ENCODE results near the gene IRF6. TPM values are rescaled to one million over a fixed set of nuclear protein-coding genes. Genes with fewer than 3 reads are reported as not detected.

IRF6 gene
- total and polyA plus RNA-seq, 2 donors (not counting 1 experiment from before 2014, with no cell fraction given), result 0.18 to 1.1 TPM

DNA sequence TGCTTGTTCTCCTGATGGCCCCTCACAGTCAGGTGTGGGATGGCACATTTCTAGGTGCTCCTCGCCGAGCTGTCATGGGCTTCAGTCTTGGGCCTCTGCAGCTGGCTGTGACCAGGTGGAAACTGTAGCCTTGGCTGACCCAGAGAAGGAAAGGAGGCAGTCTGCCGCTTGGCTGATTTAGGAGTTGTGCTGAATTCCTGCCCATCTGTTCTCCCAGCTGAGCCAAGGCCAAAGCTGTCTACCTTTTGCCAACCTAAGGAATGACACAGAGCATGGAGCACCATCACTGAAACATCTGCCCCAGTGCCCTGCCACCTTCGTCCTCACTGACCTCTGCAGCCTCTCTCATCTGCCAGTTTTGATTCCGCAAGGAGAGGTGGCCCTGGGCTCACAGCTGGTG, 49.7 kb upstream of the IRF6 start:
- WGBS (ENCODE audit: insufficient coverage), result 98% methylated on average over 4 of the region's 5 CpGs
- H2AFZ ChIP-seq (ENCODE audit: insufficient read depth, low read depth, low read length, poor library complexity, severe bottlenecking), result no peak overlapping the region
- Mint-ChIP-seq H3K27me3 (no peaks in the 10 kb centered on the region), H3K27ac (no peak overlapping the region), H3K9me3 (ENCODE audit: insufficient read depth) (no peaks in the 10 kb centered on the region), H3K4me3 (no peak overlapping the region), H3K4me1 (peaks cover under 1% of the 10 kb centered on the region)
- ChIA-PET CTCF (interaction anchor here (1.2 to 1.4 kb wide), 2 partner anchors 16 to 24 kb away, joined by 3 to 6 read pairs; no protein-coding TSS in a partner anchor), POLR2A (no interaction called here)
- H3K4me3 ChIP-seq (ENCODE audit: control extremely low read depth in 1 of 5, extremely low read depth in 1 of 5, insufficient read depth in 1 of 5, low read depth in 2 of 5, low read length in 4 of 5), result no peak overlapping the region
- no peaks in the 10 kb centered on the region for H3K79me2 ChIP-seq (ENCODE audit: control insufficient read depth, insufficient read depth, low read length)
- intact Hi-C loops (cut with micrococcal nuclease), result no loop called here
- peaks cover 0 to 4% (median 0%) of the 10 kb centered on the region in 3 donors for H3K9me3 ChIP-seq (ENCODE audit: control extremely low read depth in 1 of 3, control insufficient read depth in 2 of 3, insufficient read depth in 1 of 3, low read length in 2 of 3)
- H3K4me2 ChIP-seq (replicated peaks; ENCODE audit: low read depth, low read length, poor library complexity, severe bottlenecking), result no peak overlapping the region
- H3K4me1 ChIP-seq (ENCODE audit: control insufficient read depth in 2 of 2, insufficient read depth in 2 of 2, low read length in 2 of 2), result no peaks in the 10 kb centered on the region
- no peak for TF ChIP-seq EZH2 (IDR thresholded peaks at IDR 0.05; ENCODE audit: borderline replicate concordance, insufficient read depth, low read depth, low read length, poor library complexity, severe bottlenecking)
- TF ChIP-seq, protein P1, sequence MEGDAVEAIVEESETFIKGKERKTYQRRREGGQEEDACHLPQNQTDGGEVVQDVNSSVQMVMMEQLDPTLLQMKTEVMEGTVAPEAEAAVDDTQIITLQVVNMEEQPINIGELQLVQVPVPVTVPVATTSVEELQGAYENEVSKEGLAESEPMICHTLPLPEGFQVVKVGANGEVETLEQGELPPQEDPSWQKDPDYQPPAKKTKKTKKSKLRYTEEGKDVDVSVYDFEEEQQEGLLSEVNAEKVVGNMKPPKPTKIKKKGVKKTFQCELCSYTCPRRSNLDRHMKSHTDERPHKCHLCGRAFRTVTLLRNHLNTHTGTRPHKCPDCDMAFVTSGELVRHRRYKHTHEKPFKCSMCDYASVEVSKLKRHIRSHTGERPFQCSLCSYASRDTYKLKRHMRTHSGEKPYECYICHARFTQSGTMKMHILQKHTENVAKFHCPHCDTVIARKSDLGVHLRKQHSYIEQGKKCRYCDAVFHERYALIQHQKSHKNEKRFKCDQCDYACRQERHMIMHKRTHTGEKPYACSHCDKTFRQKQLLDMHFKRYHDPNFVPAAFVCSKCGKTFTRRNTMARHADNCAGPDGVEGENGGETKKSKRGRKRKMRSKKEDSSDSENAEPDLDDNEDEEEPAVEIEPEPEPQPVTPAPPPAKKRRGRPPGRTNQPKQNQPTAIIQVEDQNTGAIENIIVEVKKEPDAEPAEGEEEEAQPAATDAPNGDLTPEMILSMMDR (IDR thresholded peaks at IDR 0.05), result no peak
- no peak overlapping the region for H3K9ac ChIP-seq (ENCODE audit: low read length)
- H3K36me3 ChIP-seq (replicated peaks in 1 of 2; ENCODE audit: control extremely low read depth in 1 of 2, control insufficient read depth in 1 of 2, extremely low read depth in 1 of 2, insufficient read depth in 2 of 2, low read length in 1 of 2), result peaks cover 11 to 49% of the 10 kb centered on the region in 2 experiments
- H4K20me1 ChIP-seq (ENCODE audit: control insufficient read depth, insufficient read depth, low read length, poor library complexity, severe bottlenecking), result no peaks in the 10 kb centered on the region
- no peaks in the 10 kb centered on the region for H3K27me3 ChIP-seq (replicated peaks in 1 of 4; ENCODE audit: control extremely low read depth in 1 of 4, control insufficient read depth in 3 of 4, insufficient read depth in 4 of 4, low read length in 3 of 4)
- no peak for ATAC-seq (ENCODE audit: low read depth)
- no peak for DNase-seq
- H3K27ac ChIP-seq (ENCODE audit: low read length in 2 of 2), result no peak overlapping the region

DNA sequence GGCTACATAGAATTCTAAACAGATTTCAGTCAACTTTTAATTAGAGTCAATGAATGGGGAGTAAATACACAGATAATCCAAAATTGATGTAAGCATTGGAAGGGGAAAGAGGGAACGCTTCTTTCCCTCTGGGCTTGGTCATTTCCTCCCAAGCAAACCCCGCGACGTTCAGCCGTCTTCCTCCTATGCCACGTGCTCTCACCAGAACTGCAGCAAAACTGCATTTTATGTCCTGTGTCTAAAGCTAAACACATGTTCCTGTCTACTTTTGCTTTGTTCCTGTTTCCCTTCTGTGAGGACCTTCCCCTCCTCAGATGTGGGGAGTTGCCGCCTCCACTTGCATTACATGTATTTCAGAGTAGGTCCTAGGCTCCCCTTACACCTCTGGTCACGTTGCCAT, 49.1 kb upstream of the IRF6 start:
- Histone ChIP-seq H3K79me2 (ENCODE audit: control insufficient read depth, insufficient read depth, low read length) (no peaks in the 10 kb centered on the region), H3K4me3 (ENCODE audit: control extremely low read depth in 1 of 5, extremely low read depth in 1 of 5, insufficient read depth in 1 of 5, low read depth in 2 of 5, low read length in 4 of 5) (no peak overlapping the region), H3K27ac (ENCODE audit: low read length in 2 of 2) (no peak overlapping the region), H3K9ac (ENCODE audit: low read length) (no peak overlapping the region), H3K4me1 (ENCODE audit: control insufficient read depth in 2 of 2, insufficient read depth in 2 of 2, low read length in 2 of 2) (no peaks in the 10 kb centered on the region), H3K36me3 (replicated peaks in 1 of 2; ENCODE audit: control extremely low read depth in 1 of 2, control insufficient read depth in 1 of 2, extremely low read depth in 1 of 2, insufficient read depth in 2 of 2, low read length in 1 of 2) (peaks cover 11 to 55% of the 10 kb centered on the region in 2 experiments), H2AFZ (ENCODE audit: insufficient read depth, low read depth, low read length, poor library complexity, severe bottlenecking) (no peak overlapping the region), H4K20me1 (ENCODE audit: control insufficient read depth, insufficient read depth, low read length, poor library complexity, severe bottlenecking) (no peaks in the 10 kb centered on the region), H3K27me3 (replicated peaks in 1 of 4; ENCODE audit: control extremely low read depth in 1 of 4, control insufficient read depth in 3 of 4, insufficient read depth in 4 of 4, low read length in 3 of 4) (no peaks in the 10 kb centered on the region), H3K9me3 (ENCODE audit: control extremely low read depth in 1 of 3, control insufficient read depth in 2 of 3, insufficient read depth in 1 of 3, low read length in 2 of 3) (peaks cover 0 to 4% (median 0%) of the 10 kb centered on the region in 3 donors), H3K4me2 (replicated peaks; ENCODE audit: low read depth, low read length, poor library complexity, severe bottlenecking) (no peak overlapping the region)
- Mint-ChIP-seq H3K27me3 (no peaks in the 10 kb centered on the region), H3K27ac (no peak overlapping the region), H3K4me1 (peaks cover 6% of the 10 kb centered on the region), H3K9me3 (ENCODE audit: insufficient read depth) (no peaks in the 10 kb centered on the region), H3K4me3 (no peak overlapping the region)
- no peak for ATAC-seq (ENCODE audit: low read depth)
- WGBS (ENCODE audit: insufficient coverage), result 56% methylated on average over 5 of the region's 8 CpGs
- no peak for DNase-seq
- CTCF ChIA-PET, result interaction anchor here (0.5 to 1.4 kb wide), 5 partner anchors 11 to 458 kb away, joined by 3 to 6 read pairs (median 3); no protein-coding TSS in a partner anchor
- intact Hi-C loops (cut with micrococcal nuclease), result no loop called here
- POLR2A ChIA-PET, result no interaction called here
- TF ChIP-seq, protein P1 (IDR thresholded peaks at IDR 0.05), result no peak
- no peak for TF ChIP-seq EZH2 (IDR thresholded peaks at IDR 0.05; ENCODE audit: borderline replicate concordance, insufficient read depth, low read depth, low read length, poor library complexity, severe bottlenecking)

All from B cell (primary cell).